HG02588 (cell line): ENCODE data around the gene NRBP1.

Experiments
- ATAC-seq: cut with Tn5 transposase; IDR thresholded peaks from one replicate; pipeline ENCODE4 v1.9.1; 2021; ENCODE audit warnings: mild to moderate bottlenecking, moderate library complexity; ENCODE audit not compliant: unreplicated experiment

NRBP1 gene

GRCh38 chr2:27489498-27490397, 61.3 kb downstream of the NRBP1 start, which contains the start of gene IFT172:
Gene IFT172 (minus strand): TSS chr2:27489743. CDS start chr2:27489653, 90 bp downstream.
- ATAC-seq, result peak; percentile 90
